HG03442 (cell line): ENCODE results near the gene GNAS.

ENCODE experiments used
- ATAC-seq: cut with Tn5 transposase; IDR thresholded peaks from one replicate; pipeline ENCODE4 v1.9.1; 2021; ENCODE audit warnings: mild to moderate bottlenecking, moderate library complexity; ENCODE audit not compliant: unreplicated experiment

GNAS gene

GRCh38 chr20:58878399-58878798 lies 25.9 kb downstream of the GNAS start:
- ATAC-seq, result no peak

GRCh38 chr20:58880441-58880840 lies 27.9 kb downstream of the GNAS start:
- no peak for ATAC-seq

- ATAC-seq, result no peak
Observed at GRCh38 chr20:58880994-58881752, 28.7 kb downstream of the GNAS start.

- ATAC-seq, result no peak
Observed at GRCh38 chr20:58882704-58883089, 30.2 kb downstream of the GNAS start.

GRCh38 chr20:58883241-58883691 lies 30.8 kb downstream of the GNAS start:
- ATAC-seq, result no peak

GRCh38 chr20:58884966-58885365 lies 32.5 kb downstream of the GNAS start:
- no peak for ATAC-seq

- no peak for ATAC-seq
Observed at GRCh38 chr20:58886546-58886945, 34.0 kb downstream of the GNAS start.

- no peak for ATAC-seq
Observed at GRCh38 chr20:58888103-58888502, 35.6 kb downstream of the GNAS start.

- ATAC-seq, result peak; percentile 38
Observed at GRCh38 chr20:58888521-58889333, 36.2 kb downstream of the GNAS start.

GRCh38 chr20:58889334-58889760 lies 36.8 kb downstream of the GNAS start:
- ATAC-seq, result no peak

GRCh38 chr20:58889798-58890517 lies 37.4 kb downstream of the GNAS start:
- ATAC-seq, result no peak

GRCh38 chr20:58890518-58891085 lies 38.1 kb downstream of the GNAS start:
- no peak for ATAC-seq

- ATAC-seq, result no peak
Observed at GRCh38 chr20:58891086-58891717, 38.7 kb downstream of the GNAS start.

- ATAC-seq, result no peak
Observed at GRCh38 chr20:58891718-58892140, 39.2 kb downstream of the GNAS start.

- no peak for ATAC-seq
Observed at GRCh38 chr20:58892141-58892931, 39.8 kb downstream of the GNAS start.

- ATAC-seq, result no peak
Observed at GRCh38 chr20:58892932-58893224, 40.4 kb downstream of the GNAS start.

GRCh38 chr20:58893355-58894120 lies 41.0 kb downstream of the GNAS start:
- no peak for ATAC-seq

- no peak for ATAC-seq
Observed at GRCh38 chr20:58894652-58895447, 42.3 kb downstream of the GNAS start.
